HepG2 (cell line): ENCODE data around the gene SSBP4. TPM values are rescaled to one million over a fixed set of nuclear protein-coding genes. Genes with fewer than 3 reads are reported as not detected.

ENCODE experiments used
- ARNT ChIP-seq: fragments of 450-650 bp; IDR thresholded peaks from 2 replicates; pipeline ENCODE4 v1.6.1; 2017
- CCDC6 ChIP-seq: sonication (generic); formaldehyde crosslinking; IDR thresholded peaks from 2 replicates; pipeline ENCODE4 v1.8.1; 2022; ENCODE audit warnings: mild to moderate bottlenecking, missing genetic modification reagents, moderate library complexity
- GABPA ChIP-seq, 2 experiments: IDR thresholded peaks; 2 replicates each; pipeline ENCODE4 v1.6.1; 2011 to 2016; ENCODE audit warnings: low read depth in 2 of 2, low read length in 1 of 2, missing biosample characterization in 1 of 2, missing genetic modification characterization in 1 of 2
- GPBP1L1 ChIP-seq: sonication (generic); formaldehyde crosslinking; IDR thresholded peaks from 2 replicates; pipeline ENCODE4 v1.5.0; 2020; ENCODE audit warnings: mild to moderate bottlenecking, missing genetic modification reagents
- GTF3A ChIP-seq: sonication (generic); formaldehyde crosslinking; conservative IDR thresholded peaks from 2 replicates; pipeline ENCODE4 v1.4.0; 2020; ENCODE audit warnings: mild to moderate bottlenecking, missing genetic modification reagents
- HIVEP1 ChIP-seq: sonication (generic); formaldehyde crosslinking; IDR thresholded peaks from 2 replicates; pipeline ENCODE4 v1.4.0; 2020; ENCODE audit warnings: mild to moderate bottlenecking, missing genetic modification reagents
- HOXA5 ChIP-seq: sonication (generic); formaldehyde crosslinking; IDR thresholded peaks from 2 replicates; pipeline ENCODE4 v1.4.0; 2020; ENCODE audit warnings: missing genetic modification reagents
- IRF2 ChIP-seq: IDR thresholded peaks from 2 replicates; pipeline ENCODE4 v1.6.1; 2018; ENCODE audit warnings: missing genetic modification reagents, missing compliant biosample characterization
- ISL2 ChIP-seq: sonication (generic); formaldehyde crosslinking; IDR thresholded peaks from 2 replicates; pipeline ENCODE4 v1.5.0; 2020; ENCODE audit warnings: missing genetic modification reagents
- MBD4 ChIP-seq: IDR thresholded peaks from 2 replicates; pipeline ENCODE4 v1.6.1; 2012; ENCODE audit warnings: low read length, inconsistent platforms, borderline replicate concordance
- MED13 ChIP-seq: sonication (generic); formaldehyde crosslinking; IDR thresholded peaks from 2 replicates; pipeline ENCODE4 v1.5.0; 2020; ENCODE audit warnings: missing genetic modification reagents
- PRMT3 ChIP-seq: sonication (generic); formaldehyde crosslinking; IDR thresholded peaks from 2 replicates; pipeline ENCODE4 v1.8.1; 2022; ENCODE audit warnings: low read depth, mild to moderate bottlenecking, moderate library complexity, missing genetic modification reagents, borderline replicate concordance
- SMYD3 ChIP-seq: sonication (generic); formaldehyde crosslinking; IDR thresholded peaks from 2 replicates; pipeline ENCODE4 v1.8.1; 2023; ENCODE audit warnings: mild to moderate bottlenecking, missing genetic modification reagents
- ZBTB21 ChIP-seq: sonication (generic); formaldehyde crosslinking; IDR thresholded peaks from 2 replicates; pipeline ENCODE4 v1.4.0; 2020; ENCODE audit warnings: missing genetic modification reagents
- ZFP90 ChIP-seq: sonication (generic); formaldehyde crosslinking; IDR thresholded peaks from 2 replicates; pipeline ENCODE4 v1.8.0; 2022; ENCODE audit warnings: missing genetic modification reagents, mild to moderate bottlenecking, inconsistent platforms, borderline replicate concordance
- ZNF318 ChIP-seq: sonication (generic); formaldehyde crosslinking; IDR thresholded peaks from 2 replicates; pipeline ENCODE4 v1.4.0; 2020; ENCODE audit warnings: mild to moderate bottlenecking, missing genetic modification reagents
- ZNF367 ChIP-seq: sonication (generic); formaldehyde crosslinking; IDR thresholded peaks from 2 replicates; pipeline ENCODE4 v1.4.0; 2020; ENCODE audit warnings: missing genetic modification reagents, borderline replicate concordance
- ZNF484 ChIP-seq: sonication (generic); formaldehyde crosslinking; IDR thresholded peaks from 2 replicates; pipeline ENCODE4 v1.5.1; 2020; ENCODE audit warnings: mild to moderate bottlenecking, low read depth, missing genetic modification reagents, borderline replicate concordance
- ZNF777 ChIP-seq: sonication (generic); formaldehyde crosslinking; IDR thresholded peaks from 2 replicates; pipeline ENCODE4 v1.4.0; 2020; ENCODE audit warnings: missing genetic modification reagents
- polyA plus RNA-seq, 8 experiments: library from polyadenylated mRNA; depleted of rRNA in 3 of 8; stranded (reverse) in 7 of 8; unstranded in 1 of 8; fragments of >200 nt; fragmentation: Illumina TruSeq in 4 of 8; extraction: Trizol in 4 of 8; gene quantifications; 2 replicates each; pipeline versions ENCODE4 v1.2.1 to v1.2.3, GENCODE V29; 2011 to 2016; ENCODE audit warnings: low read depth in 4 of 8, missing spikeins in 1 of 8, mixed read lengths in 1 of 8; ENCODE audit not compliant: insufficient read depth in 1 of 8
- total RNA-seq, 5 experiments: library from RNA; depleted of rRNA; stranded (reverse); fragments of >200 nt; fragmentation: Illumina TruSeq; extraction: Trizol; gene quantifications; 2 replicates each; pipeline ENCODE4 v1.2.3, GENCODE V29; 2016; ENCODE audit warnings: low read depth in 1 of 5
- TF ChIP-seq, protein P1 (sequence below): sonication (generic); formaldehyde crosslinking; IDR thresholded peaks from 2 replicates; pipeline ENCODE4 v1.5.0; 2020; ENCODE audit warnings: missing genetic modification reagents, mild to moderate bottlenecking, borderline replicate concordance

The SSBP4 gene
- total and polyA plus RNA-seq, 2 of the 13 experiments (the other 11 are each of a cell fraction or from before 2014, with no cell fraction given) = 20.8 to 39.5 TPM

DNA sequence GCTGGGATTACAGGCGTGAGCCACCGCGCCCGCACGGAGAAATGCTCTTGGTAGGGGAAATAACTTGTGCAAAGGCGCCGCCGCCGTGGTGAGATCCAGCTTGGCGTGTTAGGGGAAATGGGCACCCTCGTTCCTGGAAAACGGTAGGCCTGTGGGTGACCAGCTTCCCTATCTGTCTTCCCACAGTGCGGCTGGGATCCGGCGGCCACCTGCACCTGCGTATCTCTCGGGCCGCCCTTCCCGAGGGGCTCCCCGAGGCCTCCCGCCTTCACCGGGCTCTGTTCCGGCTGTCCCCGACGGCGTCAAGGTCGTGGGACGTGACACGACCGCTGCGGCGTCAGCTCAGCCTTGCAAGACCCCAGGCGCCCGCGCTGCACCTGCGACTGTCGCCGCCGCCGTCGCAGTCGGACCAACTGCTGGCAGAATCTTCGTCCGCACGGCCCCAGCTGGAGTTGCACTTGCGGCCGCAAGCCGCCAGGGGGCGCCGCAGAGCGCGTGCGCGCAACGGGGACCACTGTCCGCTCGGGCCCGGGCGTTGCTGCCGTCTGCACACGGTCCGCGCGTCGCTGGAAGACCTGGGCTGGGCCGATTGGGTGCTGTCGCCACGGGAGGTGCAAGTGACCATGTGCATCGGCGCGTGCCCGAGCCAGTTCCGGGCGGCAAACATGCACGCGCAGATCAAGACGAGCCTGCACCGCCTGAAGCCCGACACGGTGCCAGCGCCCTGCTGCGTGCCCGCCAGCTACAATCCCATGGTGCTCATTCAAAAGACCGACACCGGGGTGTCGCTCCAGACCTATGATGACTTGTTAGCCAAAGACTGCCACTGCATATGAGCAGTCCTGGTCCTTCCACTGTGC is 30.9 kb upstream of the SSBP4 start (continued):
- TF ChIP-seq SMYD3 (CRISPR knock-in tag) (peak; percentile 73; the same call in 1 of the 2 replicates), ZNF777 (peak; percentile 85), GTF3A (CRISPR knock-in tag) (peak; percentile 93), GABPA (IDR thresholded peaks at IDR 0.05; ENCODE audit: low read depth, low read length) (no peak), GABPA (CRISPR knock-in tag; IDR thresholded peaks at IDR 0.05; ENCODE audit: low read depth) (no peak), ZBTB21 (CRISPR knock-in tag) (no peak), MED13 (peak; percentile 91; the same call in 1 of the 2 replicates), HOXA5 (CRISPR knock-in tag) (peak; percentile 91), ARNT (no peak), ISL2 (peak; percentile 81), MBD4 (no peak), IRF2 (CRISPR knock-in tag) (no peak; the same call in 1 of the 2 replicates), PRMT3 (CRISPR knock-in tag) (peak; percentile 49; the same call in 1 of the 2 replicates), ZNF484 (CRISPR knock-in tag) (peak; percentile 35; the same call in 1 of the 2 replicates), ZFP90 (peak; percentile 75; the same call in 1 of the 2 replicates), CCDC6 (CRISPR knock-in tag) (peak; percentile 91; the same call in 1 of the 2 replicates), ZNF318 (CRISPR knock-in tag) (peak; percentile 76; the same call in 1 of the 2 replicates), ZNF367 (CRISPR knock-in tag) (no peak), GPBP1L1 (CRISPR knock-in tag) (no peak), HIVEP1 (CRISPR knock-in tag) (peak; percentile 87)
- TF ChIP-seq, protein P1, sequence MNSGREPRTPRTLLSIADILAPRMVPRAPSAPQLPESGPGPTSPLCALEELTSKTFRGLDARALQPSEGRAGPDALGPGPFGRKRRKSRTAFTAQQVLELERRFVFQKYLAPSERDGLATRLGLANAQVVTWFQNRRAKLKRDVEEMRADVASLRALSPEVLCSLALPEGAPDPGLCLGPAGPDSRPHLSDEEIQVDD = peak; percentile 56; the same call in 1 of the 2 replicates
